HL-60 (cell line): Measurements from ENCODE around the gene CCDC15.

Experiments used
- POLR2AphosphoS5 ChIP-seq: IDR thresholded peaks from 2 replicates; pipeline ENCODE4 v1.6.1; 2012; ENCODE audit warnings: low read depth
- TF ChIP-seq, protein P1 (sequence below): IDR thresholded peaks from one replicate; pipeline ENCODE4 v1.5.1; 2011; ENCODE audit warnings: low read length, control low read depth, inconsistent platforms; ENCODE audit not compliant: insufficient read depth

- TF ChIP-seq, protein P1, sequence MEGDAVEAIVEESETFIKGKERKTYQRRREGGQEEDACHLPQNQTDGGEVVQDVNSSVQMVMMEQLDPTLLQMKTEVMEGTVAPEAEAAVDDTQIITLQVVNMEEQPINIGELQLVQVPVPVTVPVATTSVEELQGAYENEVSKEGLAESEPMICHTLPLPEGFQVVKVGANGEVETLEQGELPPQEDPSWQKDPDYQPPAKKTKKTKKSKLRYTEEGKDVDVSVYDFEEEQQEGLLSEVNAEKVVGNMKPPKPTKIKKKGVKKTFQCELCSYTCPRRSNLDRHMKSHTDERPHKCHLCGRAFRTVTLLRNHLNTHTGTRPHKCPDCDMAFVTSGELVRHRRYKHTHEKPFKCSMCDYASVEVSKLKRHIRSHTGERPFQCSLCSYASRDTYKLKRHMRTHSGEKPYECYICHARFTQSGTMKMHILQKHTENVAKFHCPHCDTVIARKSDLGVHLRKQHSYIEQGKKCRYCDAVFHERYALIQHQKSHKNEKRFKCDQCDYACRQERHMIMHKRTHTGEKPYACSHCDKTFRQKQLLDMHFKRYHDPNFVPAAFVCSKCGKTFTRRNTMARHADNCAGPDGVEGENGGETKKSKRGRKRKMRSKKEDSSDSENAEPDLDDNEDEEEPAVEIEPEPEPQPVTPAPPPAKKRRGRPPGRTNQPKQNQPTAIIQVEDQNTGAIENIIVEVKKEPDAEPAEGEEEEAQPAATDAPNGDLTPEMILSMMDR, result no peak
- TF ChIP-seq POLR2AphosphoS5, result no peak
Measured at GRCh38 chr11:125062218-125062930, 108.4 kb downstream of the CCDC15 start.
